ENCODE data around the gene FLNB. TPM values are rescaled to one million over a fixed set of nuclear protein-coding genes. Genes with fewer than 3 reads are reported as not detected.
A peak's percentile ranks its signal among the peaks of the same experiment; 100 is the strongest.

The FLNB gene
- total RNA-seq, 2 experiments from 2014 or later: 23.2 to 27.4 TPM

DNA sequence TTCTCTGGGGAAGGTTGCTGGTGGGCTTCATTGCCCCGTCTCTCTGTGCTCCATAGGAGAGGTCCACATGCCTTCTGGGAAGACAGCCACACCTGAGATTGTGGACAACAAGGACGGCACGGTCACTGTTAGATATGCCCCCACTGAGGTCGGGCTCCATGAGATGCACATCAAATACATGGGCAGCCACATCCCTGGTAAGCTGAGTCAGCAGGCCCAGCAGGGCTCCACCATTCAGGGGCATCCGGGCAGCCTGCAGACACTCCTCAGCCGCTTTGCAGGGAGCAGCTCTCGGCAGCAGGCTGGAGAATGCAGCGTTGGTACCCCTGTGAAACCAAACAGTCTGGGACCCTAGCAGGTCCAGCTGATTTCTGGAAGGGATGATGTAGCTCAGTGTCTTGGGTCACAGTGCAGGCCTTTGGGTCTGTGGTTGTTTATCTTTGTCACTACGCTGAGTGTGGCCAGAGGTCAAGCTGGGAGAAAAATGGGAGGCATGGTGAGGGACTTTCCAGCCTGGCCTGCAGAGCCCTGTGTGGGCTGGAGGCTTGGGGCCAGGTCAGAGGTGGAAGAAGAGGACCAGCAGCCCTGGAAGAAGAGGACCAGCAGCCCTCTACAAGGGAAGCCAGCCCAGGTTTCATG is 135.3 kb downstream of the FLNB start:
- no peak for DNase-seq
- peaks cover 10% of the 10 kb centered on the region for H3K36me3 Mint-ChIP-seq
- no peaks in the 10 kb centered on the region for H3K27me3 Mint-ChIP-seq
- no peaks in the 10 kb centered on the region for H3K9me3 Mint-ChIP-seq
- H3K4me1 Mint-ChIP-seq: no peaks in the 10 kb centered on the region
- H3K4me3 Mint-ChIP-seq: no peak overlapping the region
- H3K27ac Mint-ChIP-seq: no peak overlapping the region

DNA sequence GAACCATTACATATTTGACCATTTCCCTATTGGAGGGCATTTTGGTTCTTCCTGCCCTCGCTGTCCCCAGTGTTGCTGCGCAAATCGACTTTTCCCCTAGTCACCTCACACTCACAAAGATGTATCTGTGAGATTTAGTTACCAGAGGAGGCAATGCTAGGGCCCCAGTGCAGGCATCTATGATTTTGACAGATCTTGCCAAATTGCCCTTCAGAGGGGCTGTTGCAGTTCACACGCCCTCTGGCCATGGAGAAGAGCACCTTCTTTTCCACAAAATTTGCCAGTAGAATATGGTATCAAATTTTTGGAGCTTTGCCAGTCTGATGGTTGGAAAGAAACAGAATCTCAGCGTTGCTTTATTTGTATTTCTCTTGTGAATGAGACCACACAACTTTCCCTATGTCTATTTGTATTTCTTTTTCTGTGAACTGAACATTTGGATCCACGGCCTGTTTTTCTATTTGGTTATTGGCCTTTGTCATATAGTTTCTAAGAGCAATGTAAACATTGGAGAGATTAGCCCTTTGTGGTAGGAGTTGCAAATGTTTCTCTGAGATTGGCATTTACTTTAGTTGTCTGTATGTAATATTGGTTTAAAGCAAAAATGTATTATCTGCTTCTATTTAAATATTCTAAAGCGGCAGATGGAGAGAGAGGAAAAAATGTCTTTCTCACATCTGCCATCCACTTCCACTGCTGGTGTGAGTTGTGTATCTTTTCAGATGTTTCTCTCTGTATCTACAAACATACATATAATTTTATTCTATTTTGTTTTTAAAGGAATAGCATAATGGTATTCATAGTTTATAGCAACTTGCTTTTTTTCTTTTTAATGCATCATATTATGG is 136.5 kb downstream of the FLNB start:
- Mint-ChIP-seq H3K4me1 (no peaks in the 10 kb centered on the region), H3K27ac (no peak overlapping the region), H3K36me3 (peaks cover 9% of the 10 kb centered on the region), H3K27me3 (no peaks in the 10 kb centered on the region), H3K4me3 (no peak overlapping the region), H3K9me3 (no peaks in the 10 kb centered on the region)
- no peak for DNase-seq

DNA sequence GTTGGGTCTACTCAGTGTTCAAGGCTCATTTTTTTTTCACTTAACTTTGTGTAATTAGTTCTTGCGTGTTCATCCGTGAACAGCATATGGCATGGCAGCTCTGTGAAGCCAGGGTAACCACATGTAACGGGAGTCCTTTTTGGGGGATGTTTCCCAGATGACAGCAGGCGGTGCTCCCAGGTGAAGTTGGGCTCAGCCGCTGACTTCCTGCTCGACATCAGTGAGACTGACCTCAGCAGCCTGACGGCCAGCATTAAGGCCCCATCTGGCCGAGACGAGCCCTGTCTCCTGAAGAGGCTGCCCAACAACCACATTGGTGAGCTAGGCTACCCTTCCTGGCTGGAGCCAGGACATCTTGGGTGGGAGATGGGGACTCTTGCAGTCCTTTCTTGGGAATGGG is 139.8 kb downstream of the FLNB start:
- H3K9me3 Mint-ChIP-seq: no peaks in the 10 kb centered on the region
- H3K27ac Mint-ChIP-seq: no peak overlapping the region
- no peaks in the 10 kb centered on the region for H3K27me3 Mint-ChIP-seq
- H3K4me1 Mint-ChIP-seq: no peaks in the 10 kb centered on the region
- H3K4me3 Mint-ChIP-seq: no peak overlapping the region
- H3K36me3 Mint-ChIP-seq: peaks cover 3% of the 10 kb centered on the region
- DNase-seq: no peak

DNA sequence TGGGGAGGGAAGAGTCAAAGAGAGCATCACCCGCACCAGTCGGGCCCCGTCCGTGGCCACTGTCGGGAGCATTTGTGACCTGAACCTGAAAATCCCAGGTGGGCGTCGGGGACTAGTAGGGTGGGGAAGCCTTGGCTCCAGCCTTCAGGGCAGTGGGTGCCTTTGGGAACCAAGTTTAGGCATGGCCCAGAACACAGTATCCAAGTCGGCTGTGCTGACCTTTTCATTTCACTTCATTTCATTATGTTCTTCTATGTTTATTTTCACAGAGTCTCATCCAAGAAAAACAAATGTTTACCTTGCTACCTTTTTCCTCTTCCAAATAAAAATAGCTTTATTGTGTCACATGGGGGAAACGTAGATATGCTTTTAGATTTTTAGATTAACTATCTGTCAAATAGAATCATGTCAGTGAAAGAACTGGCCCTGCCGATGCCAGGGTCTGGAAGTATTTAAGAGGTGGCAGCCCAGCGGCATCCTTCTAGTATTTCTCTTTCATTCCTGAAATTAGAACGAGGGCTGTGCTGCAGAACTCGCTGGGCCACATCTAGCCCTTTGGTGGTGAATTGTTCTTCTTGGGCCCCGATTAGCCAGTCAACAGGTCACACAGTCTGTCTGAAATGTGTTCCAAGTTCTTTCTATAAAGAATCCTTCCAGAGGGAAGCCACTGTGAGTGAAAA is 142.0 kb downstream of the FLNB start:
- Mint-ChIP-seq H3K4me1 (no peaks in the 10 kb centered on the region), H3K36me3 (peaks cover 1% of the 10 kb centered on the region), H3K27me3 (no peaks in the 10 kb centered on the region), H3K4me3 (no peak overlapping the region), H3K27ac (no peak overlapping the region), H3K9me3 (no peaks in the 10 kb centered on the region)
- DNase-seq: no peak

DNA sequence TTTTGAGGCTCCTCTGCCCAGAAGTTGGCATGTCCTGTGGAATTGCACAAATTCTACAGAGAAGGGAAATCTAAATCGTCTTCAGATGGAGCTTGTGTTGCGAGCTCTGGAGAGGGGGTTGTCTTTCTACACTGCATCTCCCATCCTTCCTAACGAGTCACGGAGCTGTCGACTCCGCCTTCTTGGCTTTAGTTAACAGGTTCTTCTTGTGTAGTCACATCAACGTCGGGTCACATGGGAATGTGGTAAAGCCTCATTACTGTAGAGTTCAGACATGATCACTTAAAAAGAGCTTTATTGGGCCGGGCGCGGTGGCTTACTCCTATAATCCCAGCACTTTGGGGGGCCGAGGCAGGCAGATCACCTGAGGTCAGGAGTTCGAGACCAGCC is 142.6 kb downstream of the FLNB start:
- no peaks in the 10 kb centered on the region for H3K27me3 Mint-ChIP-seq
- no peaks in the 10 kb centered on the region for H3K4me1 Mint-ChIP-seq
- DNase-seq: no peak
- peaks cover 1% of the 10 kb centered on the region for H3K36me3 Mint-ChIP-seq
- H3K27ac Mint-ChIP-seq: no peak overlapping the region
- no peaks in the 10 kb centered on the region for H3K9me3 Mint-ChIP-seq
- no peak overlapping the region for H3K4me3 Mint-ChIP-seq

DNA sequence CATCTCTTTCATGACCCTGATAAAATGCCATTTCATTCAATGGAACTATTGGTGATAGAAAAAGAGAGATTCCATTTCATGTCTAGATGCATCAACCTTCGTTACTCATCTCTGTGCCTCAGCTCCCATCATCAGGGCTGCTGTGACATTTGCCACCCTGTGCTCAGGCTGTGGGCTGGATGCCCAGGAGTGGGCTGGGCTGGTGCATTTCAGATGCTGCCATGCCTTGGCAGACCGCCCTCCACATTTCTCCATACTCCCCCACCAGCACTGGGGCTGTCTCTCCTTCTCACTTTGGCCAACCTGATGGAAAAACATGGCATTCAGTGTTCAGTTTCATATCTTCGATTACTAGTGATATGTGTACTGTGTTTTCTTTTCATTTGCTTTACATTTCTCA is 143.4 kb downstream of the FLNB start:
- no peaks in the 10 kb centered on the region for H3K27me3 Mint-ChIP-seq
- H3K36me3 Mint-ChIP-seq: peaks cover 1% of the 10 kb centered on the region
- no peaks in the 10 kb centered on the region for H3K9me3 Mint-ChIP-seq
- H3K4me1 Mint-ChIP-seq: no peaks in the 10 kb centered on the region
- no peak overlapping the region for H3K4me3 Mint-ChIP-seq
- no peak for DNase-seq
- H3K27ac Mint-ChIP-seq: no peak overlapping the region

DNA sequence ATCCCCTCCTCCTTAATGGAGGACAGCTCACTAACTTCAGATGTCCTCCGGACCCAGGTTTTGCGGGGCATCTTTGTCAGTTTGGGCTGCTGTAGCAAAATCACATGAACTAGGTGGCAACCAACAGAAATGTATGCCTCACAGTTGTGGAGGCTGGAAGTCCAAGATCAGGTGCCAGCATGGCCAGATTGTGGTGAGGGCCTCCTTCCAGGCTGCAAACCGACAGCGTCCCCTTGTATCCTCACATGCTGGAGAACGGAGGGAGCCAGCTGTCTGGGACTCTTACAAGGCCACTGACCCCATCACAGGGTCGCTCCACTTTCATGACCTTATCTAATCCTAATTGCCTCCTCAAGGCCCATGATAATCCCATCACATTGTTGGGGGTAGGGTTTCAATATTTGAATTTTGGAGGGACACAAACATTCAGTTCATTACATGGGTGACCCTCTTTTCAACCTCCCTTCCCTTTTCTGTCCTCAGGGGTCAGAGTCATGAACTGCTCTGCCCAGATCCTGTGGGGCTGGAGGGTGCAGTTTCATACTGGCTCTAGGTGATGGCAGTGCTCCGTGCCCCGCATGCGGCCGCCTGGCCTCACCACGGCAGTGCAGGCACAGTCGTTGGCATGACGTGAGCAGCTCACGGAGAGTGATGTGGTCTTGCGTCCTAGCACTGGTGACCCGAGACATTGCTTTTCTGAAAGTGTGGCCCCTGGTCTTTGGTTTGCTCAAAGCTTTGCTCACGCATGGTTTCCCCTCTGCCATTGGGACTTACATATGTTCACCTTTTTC is 144.2 kb downstream of the FLNB start:
- Mint-ChIP-seq H3K4me3 (no peak overlapping the region), H3K36me3 (peaks cover 1% of the 10 kb centered on the region), H3K4me1 (no peaks in the 10 kb centered on the region), H3K27ac (no peak overlapping the region), H3K27me3 (no peaks in the 10 kb centered on the region), H3K9me3 (no peaks in the 10 kb centered on the region)
- no peak for DNase-seq

DNA sequence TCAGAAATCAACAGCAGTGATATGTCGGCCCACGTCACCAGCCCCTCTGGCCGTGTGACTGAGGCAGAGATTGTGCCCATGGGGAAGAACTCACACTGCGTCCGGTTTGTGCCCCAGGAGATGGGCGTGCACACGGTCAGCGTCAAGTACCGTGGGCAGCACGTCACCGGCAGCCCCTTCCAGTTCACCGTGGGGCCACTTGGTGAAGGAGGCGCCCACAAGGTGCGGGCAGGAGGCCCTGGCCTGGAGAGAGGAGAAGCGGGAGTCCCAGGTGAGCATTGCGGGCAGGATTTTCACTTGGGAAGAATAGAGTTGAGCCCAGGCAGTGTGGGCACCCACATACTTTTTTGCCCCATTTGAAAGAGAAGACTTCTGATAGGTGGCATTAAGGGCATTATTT is 145.1 kb downstream of the FLNB start:
- Mint-ChIP-seq H3K27me3 (no peaks in the 10 kb centered on the region), H3K27ac (no peak overlapping the region), H3K4me1 (no peaks in the 10 kb centered on the region), H3K4me3 (no peak overlapping the region), H3K36me3 (peaks cover 1% of the 10 kb centered on the region), H3K9me3 (no peaks in the 10 kb centered on the region)
- DNase-seq: no peak

DNA sequence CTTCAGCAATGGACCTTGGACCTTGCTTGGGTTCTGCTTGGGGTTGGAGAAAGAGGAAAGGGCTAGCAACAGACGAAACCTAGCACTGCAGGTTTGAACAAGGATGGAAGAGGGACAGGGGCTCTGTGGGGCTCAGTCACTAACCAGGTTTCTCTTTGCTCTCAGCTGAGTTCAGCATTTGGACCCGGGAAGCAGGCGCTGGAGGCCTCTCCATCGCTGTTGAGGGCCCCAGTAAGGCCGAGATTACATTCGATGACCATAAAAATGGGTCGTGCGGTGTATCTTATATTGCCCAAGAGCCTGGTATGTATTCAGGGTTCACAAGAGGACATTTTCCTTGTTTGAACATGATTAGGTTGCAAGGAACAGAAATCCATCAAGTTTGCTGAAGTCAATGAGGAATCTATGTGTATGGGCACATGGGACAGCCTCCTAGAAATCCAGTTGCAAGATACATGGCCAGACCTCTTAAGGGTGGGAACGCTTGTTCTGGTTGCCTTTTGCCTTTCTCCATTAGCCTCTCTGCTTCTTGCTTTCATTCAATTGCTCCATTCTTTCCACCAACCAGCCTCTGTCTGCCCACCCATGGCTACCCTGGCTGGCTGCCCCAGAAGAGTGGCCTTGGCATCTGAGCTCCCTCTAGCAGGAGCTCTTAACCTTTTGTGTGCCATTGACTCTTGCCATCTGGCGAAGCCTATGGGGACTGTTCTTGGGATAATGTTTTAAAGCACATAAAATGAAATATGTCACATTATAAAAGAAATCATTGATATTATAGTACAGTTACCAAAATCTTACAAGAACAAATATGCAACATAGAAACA is 146.6 kb downstream of the FLNB start:
- Mint-ChIP-seq H3K36me3 (peaks cover 1% of the 10 kb centered on the region), H3K4me3 (no peak overlapping the region), H3K27me3 (no peaks in the 10 kb centered on the region), H3K4me1 (no peaks in the 10 kb centered on the region), H3K27ac (no peak overlapping the region), H3K9me3 (no peaks in the 10 kb centered on the region)
- no peak for DNase-seq

DNA sequence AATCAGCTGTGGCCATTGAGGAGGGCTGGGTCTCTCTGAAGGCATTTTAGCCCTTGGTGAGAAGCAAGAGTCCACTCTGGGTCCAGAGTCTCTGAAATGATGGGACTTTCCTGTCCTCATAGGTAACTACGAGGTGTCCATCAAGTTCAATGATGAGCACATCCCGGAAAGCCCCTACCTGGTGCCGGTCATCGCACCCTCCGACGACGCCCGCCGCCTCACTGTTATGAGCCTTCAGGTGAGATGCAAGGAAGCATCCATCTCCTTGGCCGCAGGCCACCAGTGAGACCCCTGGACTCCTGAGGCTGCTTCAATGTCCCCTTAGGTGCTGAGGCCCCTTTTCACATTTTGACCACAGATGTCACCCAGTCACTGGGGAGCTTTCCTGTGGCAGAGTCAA is 147.6 kb downstream of the FLNB start:
- DNase-seq: no peak
- no peaks in the 10 kb centered on the region for H3K9me3 Mint-ChIP-seq
- H3K27me3 Mint-ChIP-seq: no peaks in the 10 kb centered on the region
- H3K4me3 Mint-ChIP-seq: no peak overlapping the region
- H3K4me1 Mint-ChIP-seq: no peaks in the 10 kb centered on the region
- H3K27ac Mint-ChIP-seq: no peak overlapping the region
- peaks cover 6% of the 10 kb centered on the region for H3K36me3 Mint-ChIP-seq

DNA sequence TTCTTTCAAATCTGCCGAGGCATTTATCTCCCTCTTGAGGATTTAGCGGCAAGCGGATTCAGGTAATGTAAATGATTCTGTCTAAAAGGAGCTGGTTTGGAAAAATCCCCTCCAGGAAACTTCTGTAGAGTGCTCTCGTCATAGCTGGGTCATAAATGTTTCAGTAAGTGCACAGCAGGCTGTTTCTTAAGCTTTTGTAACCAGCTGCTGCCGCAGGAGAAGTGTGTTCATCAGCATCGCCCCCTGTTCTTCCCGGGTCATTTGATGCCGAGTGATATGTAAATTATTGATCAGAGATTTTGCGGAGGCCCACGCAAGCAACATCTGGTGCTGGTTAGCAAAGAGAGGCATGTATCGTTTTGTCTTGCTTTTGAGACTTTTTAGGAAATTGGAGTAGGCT is 149.5 kb downstream of the FLNB start:
- Mint-ChIP-seq H3K36me3 (peaks cover 15% of the 10 kb centered on the region), H3K27me3 (no peaks in the 10 kb centered on the region), H3K27ac (no peak overlapping the region), H3K4me1 (peaks cover 5% of the 10 kb centered on the region), H3K9me3 (no peaks in the 10 kb centered on the region), H3K4me3 (no peak overlapping the region)
- DNase-seq: no peak

DNA sequence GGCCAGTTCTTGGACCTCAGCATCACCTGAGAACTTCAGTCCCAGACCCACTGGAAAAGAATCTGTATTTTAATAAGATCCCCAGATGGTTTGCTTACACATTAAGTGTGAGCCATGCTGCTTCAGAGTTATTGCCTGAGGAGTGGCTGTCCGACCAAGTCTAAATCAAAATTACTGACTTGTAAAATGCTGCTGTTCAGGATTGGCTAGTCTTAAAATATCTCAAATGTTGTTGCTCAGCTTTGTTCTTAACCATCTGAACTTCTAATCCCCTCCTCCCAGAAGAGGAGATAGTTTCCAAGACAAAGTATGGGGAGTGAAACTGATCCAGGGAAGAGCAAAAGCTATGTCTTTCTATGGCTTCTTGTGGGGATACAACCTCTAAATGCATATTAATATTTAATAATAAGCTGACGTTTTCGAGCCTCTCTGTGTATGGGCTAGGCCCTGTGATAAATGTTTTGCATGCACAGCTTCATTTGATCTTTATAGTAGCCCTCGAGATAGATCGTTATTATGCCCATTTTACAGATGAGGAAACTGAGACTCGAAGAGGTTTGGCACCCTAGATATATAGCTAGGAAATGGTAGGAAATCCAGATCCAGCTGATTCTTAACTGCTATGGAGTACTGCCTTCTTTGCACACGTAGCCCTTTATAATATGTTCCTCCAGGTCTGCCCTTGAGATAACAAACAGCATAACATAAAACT is 150.4 kb downstream of the FLNB start:
- peaks cover 15% of the 10 kb centered on the region for H3K36me3 Mint-ChIP-seq
- no peaks in the 10 kb centered on the region for H3K9me3 Mint-ChIP-seq
- no peaks in the 10 kb centered on the region for H3K27me3 Mint-ChIP-seq
- H3K4me3 Mint-ChIP-seq: no peak overlapping the region
- no peak overlapping the region for H3K27ac Mint-ChIP-seq
- no peak for DNase-seq
- peaks cover 5% of the 10 kb centered on the region for H3K4me1 Mint-ChIP-seq

DNA sequence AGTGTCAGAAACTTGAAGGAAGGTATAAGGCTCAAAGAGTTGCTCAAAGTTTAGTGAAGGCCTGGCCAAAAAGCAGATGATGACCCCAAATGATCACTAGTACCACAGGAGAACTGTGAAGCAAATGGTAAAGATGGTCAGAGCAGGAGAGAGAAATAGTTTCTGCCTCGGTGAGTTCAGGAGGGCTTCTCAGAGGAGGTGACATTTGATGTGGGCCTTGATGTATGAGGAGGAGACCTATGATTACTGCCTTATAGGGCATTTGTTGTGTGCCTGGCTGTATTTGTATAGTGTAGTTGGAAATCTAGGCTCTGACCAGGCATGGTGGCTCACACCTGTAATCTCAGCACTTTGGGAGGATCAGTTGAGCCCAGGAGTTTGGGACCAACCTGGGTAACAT is 152.2 kb downstream of the FLNB start:
- peaks cover 6% of the 10 kb centered on the region for H3K4me1 Mint-ChIP-seq
- no peak for DNase-seq
- H3K27ac Mint-ChIP-seq: peak overlapping the region; percentile 4
- H3K27me3 Mint-ChIP-seq: no peaks in the 10 kb centered on the region
- peaks cover 14% of the 10 kb centered on the region for H3K36me3 Mint-ChIP-seq
- no peak overlapping the region for H3K4me3 Mint-ChIP-seq
- H3K9me3 Mint-ChIP-seq: no peaks in the 10 kb centered on the region

Data from activated naive CD8-positive, alpha-beta T cell treated with anti-CD3 and anti-CD28 coated beads for 36 hours (primary cell).